ENCODE results near the gene TMEM123. TPM values are rescaled to one million over a fixed set of nuclear protein-coding genes. Genes with fewer than 3 reads are reported as not detected.

TMEM123 gene
- total and polyA plus RNA-seq, 10 of the 15 experiments (the other 5 are each of a cell fraction or from before 2014, with no cell fraction given), result 35.1 to 667 (median 123) TPM

- H3K36me3 ChIP-seq (ENCODE audit: control insufficient read depth in 2 of 2, insufficient read depth in 2 of 2, low read length in 1 of 2), result peaks cover 0 to 2% of the 10 kb centered on the region in 2 experiments; a peak in 1 of 4 replicates
- no peak overlapping the region for H2AFZ ChIP-seq (ENCODE audit: control insufficient read depth, low read depth, low read length)
- FAIRE-seq (no peak), ATAC-seq (peak; percentile 44), DNase-seq (ENCODE audit: low read depth, low spot score) (no peak)
- RAD21 ChIA-PET (ENCODE audit: unreplicated experiment), result interaction anchor here (1.0 to 3.6 kb wide), 9 partner anchors 9 to 192 kb away, joined by 3 to 22 read pairs (median 5); no protein-coding TSS in a partner anchor
- no peaks in the 10 kb centered on the region for H3K27me3 ChIP-seq (replicated peaks in 1 of 2; ENCODE audit: control insufficient read depth in 2 of 2, insufficient read depth in 2 of 2, low read length in 1 of 2)
- SMC1A ChIA-PET (ENCODE audit: uncharacterized antibody, unreplicated experiment), result interaction anchor here (0.8 to 2.9 kb wide), 15 partner anchors 9 to 125 kb away, joined by 3 to 15 read pairs (median 3); no protein-coding TSS in a partner anchor
- H3K9me3 ChIP-seq (replicated peaks; ENCODE audit: control insufficient read depth, insufficient read depth, low read length), result peaks cover 6% of the 10 kb centered on the region
- CTCF ChIA-PET, result interaction anchor here (0.6 to 3.3 kb wide), 7 partner anchors 9 to 246 kb away, joined by 3 to 16 read pairs (median 3); no protein-coding TSS in a partner anchor
- POLR2A ChIA-PET, result interaction anchor here (0.6 to 2.4 kb wide), 4 partner anchors 8 to 173 kb away, joined by 4 to 10 read pairs (median 7); no protein-coding TSS in a partner anchor
- no peaks in the 10 kb centered on the region for H4K20me1 ChIP-seq (ENCODE audit: control insufficient read depth, insufficient read depth)
- no peak overlapping the region for H3K4me2 ChIP-seq (ENCODE audit: control insufficient read depth, insufficient read depth)
- no peak overlapping the region for H3K4me3 ChIP-seq
- no peak overlapping the region for H3K27ac ChIP-seq (ENCODE audit: control insufficient read depth, insufficient read depth)
- BruUV-seq (replicated peaks), result no TSS peak
- peaks cover 28% of the 10 kb centered on the region for H3K79me2 ChIP-seq (ENCODE audit: control insufficient read depth, insufficient read depth, low read length)
- 33% methylated on average over 3 of the region's 3 CpGs for WGBS (ENCODE audit: insufficient coverage, insufficient replicate concordance, low lambda C conversion rate, missing lambda C conversion rate)
- no peak overlapping the region for H3K9ac ChIP-seq (ENCODE audit: control insufficient read depth, insufficient read depth, low read length)
- intact Hi-C loops (cut with micrococcal nuclease; ENCODE audit: unreplicated experiment) (no loop called here), in situ Hi-C loops (cut with MboI) (no loop called here)
- H3K4me1 ChIP-seq (ENCODE audit: control insufficient read depth, insufficient read depth, low read length), result peaks cover 4% of the 10 kb centered on the region; the same call in 1 of the 2 replicates
- no peak for TF ChIP-seq TBL1XR1 (IDR thresholded peaks at IDR 0.05; ENCODE audit: low read depth, low read length)
- TF ChIP-seq MEF2B (IDR thresholded peaks at IDR 0.05; ENCODE audit: partially characterized antibody, poor library complexity, severe bottlenecking), result peak; percentile 76
- TF ChIP-seq MXI1 (IDR thresholded peaks at IDR 0.05; ENCODE audit: low read depth, low read length), result 0 out of 2 replicates have a peak, but pooled peaks have one; percentile 29
- no peak for TF ChIP-seq NR2C2 (IDR thresholded peaks at IDR 0.05; ENCODE audit: borderline replicate concordance, control insufficient read depth, insufficient read length, low read depth)
- no peak for TF ChIP-seq RBBP5 (conservative IDR thresholded peaks at IDR 0.05)
- no peak for TF ChIP-seq STAT1 (conservative IDR thresholded peaks at IDR 0.05)
- no peak for TF ChIP-seq E2F8 (IDR thresholded peaks at IDR 0.05; ENCODE audit: low read depth, partially characterized antibody)
- peak; percentile 56; the same call in 1 of the 2 replicates for TF ChIP-seq BCL11A (IDR thresholded peaks at IDR 0.05; ENCODE audit: low read depth, low read length)
- peak; percentile 72 for TF ChIP-seq MTA2 (IDR thresholded peaks at IDR 0.05; ENCODE audit: low read depth)
- TF ChIP-seq ZNF384 (IDR thresholded peaks at IDR 0.05; ENCODE audit: borderline replicate concordance, low read depth, low read length), result peak; percentile 84
- peak in 1 of 2 experiments; percentile 60; a peak in 1 of 4 replicates for TF ChIP-seq BHLHE40 (IDR thresholded peaks at IDR 0.05; ENCODE audit: borderline replicate concordance in 1 of 2, low read depth in 2 of 2, low read length in 1 of 2)
- TF ChIP-seq CEBPB (IDR thresholded peaks at IDR 0.05; ENCODE audit: borderline replicate concordance in 1 of 2, low read depth in 2 of 2, low read length in 2 of 2), result no peak
- peak in 1 of 2 experiments; percentile 31; a peak in 1 of 4 replicates for TF ChIP-seq EP300 (IDR thresholded peaks at IDR 0.05; ENCODE audit: borderline replicate concordance in 1 of 2, control insufficient read depth in 1 of 2, low read depth in 2 of 2, low read length in 2 of 2)
- peak; percentile 65; the same call in 1 of the 2 replicates for TF ChIP-seq ATF7 (IDR thresholded peaks at IDR 0.05; ENCODE audit: low read depth)
- no peak for TF ChIP-seq PAX8 (IDR thresholded peaks at IDR 0.05)
- no peak for TF ChIP-seq NR2C1 (IDR thresholded peaks at IDR 0.05)
- peak; percentile 68; the same call in 1 of the 2 replicates for TF ChIP-seq TCF12 (IDR thresholded peaks at IDR 0.05; ENCODE audit: low read depth, low read length)
- no peak for TF ChIP-seq ZBTB11 (CRISPR knock-in tag; IDR thresholded peaks at IDR 0.05)
These were observed 31.3 kb downstream of the TMEM123 start for GRCh38 chr11:102421261-102421660.

Measured in GM12878 (cell line).